Ishikawa (cell line): ENCODE data around the gene PRRT1B.

ENCODE experiments used
- CEBPB ChIP-seq: IDR thresholded peaks from 2 replicates; pipeline ENCODE4 v1.6.1; 2012
- CREB1 ChIP-seq: IDR thresholded peaks from 2 replicates; pipeline ENCODE4 v1.6.1; 2012; ENCODE audit warnings: low read depth
- EP300 ChIP-seq: IDR thresholded peaks from 2 replicates; pipeline ENCODE4 v1.6.1; 2012; ENCODE audit warnings: borderline replicate concordance
- RAD21 ChIP-seq: IDR thresholded peaks from 2 replicates; pipeline ENCODE4 v1.6.1; 2012; ENCODE audit warnings: low read depth
- TAF1 ChIP-seq: IDR thresholded peaks from 2 replicates; pipeline ENCODE4 v1.6.1; 2012; ENCODE audit warnings: low read depth, mild to moderate bottlenecking
- TCF12 ChIP-seq: IDR thresholded peaks from 2 replicates; pipeline ENCODE4 v1.6.1; 2012; ENCODE audit warnings: low read depth
- TEAD4 ChIP-seq: IDR thresholded peaks from 2 replicates; pipeline ENCODE4 v1.6.1; 2012
- YY1 ChIP-seq: IDR thresholded peaks from 2 replicates; pipeline ENCODE4 v1.6.1; 2012; ENCODE audit warnings: low read depth
- ZBTB7A ChIP-seq: IDR thresholded peaks from 2 replicates; pipeline ENCODE4 v1.6.1; 2012; ENCODE audit warnings: low read depth
- TF ChIP-seq, protein P1 (sequence below): IDR thresholded peaks from 2 replicates; pipeline ENCODE4 v1.6.1; 2012; ENCODE audit warnings: low read depth, mild to moderate bottlenecking
- TF ChIP-seq, protein P2 (sequence below): IDR thresholded peaks from 2 replicates; pipeline ENCODE4 v1.6.1; 2012

DNA sequence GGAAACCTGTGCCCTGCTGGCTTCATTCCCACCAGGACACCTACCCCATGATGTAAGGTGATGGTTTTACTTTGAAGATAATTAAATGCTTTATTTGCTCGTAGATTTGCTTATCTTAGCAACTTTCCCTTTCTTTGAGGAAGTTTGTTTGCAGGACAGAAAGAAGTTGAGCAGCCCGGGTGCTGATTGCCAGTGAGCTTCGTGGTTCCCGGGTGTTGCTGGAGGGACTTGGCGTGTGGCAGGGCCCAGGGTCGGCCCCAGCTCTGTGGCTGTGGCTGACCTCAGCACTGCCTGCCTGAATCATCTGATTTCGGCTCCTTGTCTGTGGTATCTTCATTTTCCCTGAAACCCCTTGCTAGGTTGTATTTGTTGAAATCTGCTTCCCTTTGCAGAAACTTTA, 33.9 kb upstream of the PRRT1B start:
- TF ChIP-seq, protein P1, sequence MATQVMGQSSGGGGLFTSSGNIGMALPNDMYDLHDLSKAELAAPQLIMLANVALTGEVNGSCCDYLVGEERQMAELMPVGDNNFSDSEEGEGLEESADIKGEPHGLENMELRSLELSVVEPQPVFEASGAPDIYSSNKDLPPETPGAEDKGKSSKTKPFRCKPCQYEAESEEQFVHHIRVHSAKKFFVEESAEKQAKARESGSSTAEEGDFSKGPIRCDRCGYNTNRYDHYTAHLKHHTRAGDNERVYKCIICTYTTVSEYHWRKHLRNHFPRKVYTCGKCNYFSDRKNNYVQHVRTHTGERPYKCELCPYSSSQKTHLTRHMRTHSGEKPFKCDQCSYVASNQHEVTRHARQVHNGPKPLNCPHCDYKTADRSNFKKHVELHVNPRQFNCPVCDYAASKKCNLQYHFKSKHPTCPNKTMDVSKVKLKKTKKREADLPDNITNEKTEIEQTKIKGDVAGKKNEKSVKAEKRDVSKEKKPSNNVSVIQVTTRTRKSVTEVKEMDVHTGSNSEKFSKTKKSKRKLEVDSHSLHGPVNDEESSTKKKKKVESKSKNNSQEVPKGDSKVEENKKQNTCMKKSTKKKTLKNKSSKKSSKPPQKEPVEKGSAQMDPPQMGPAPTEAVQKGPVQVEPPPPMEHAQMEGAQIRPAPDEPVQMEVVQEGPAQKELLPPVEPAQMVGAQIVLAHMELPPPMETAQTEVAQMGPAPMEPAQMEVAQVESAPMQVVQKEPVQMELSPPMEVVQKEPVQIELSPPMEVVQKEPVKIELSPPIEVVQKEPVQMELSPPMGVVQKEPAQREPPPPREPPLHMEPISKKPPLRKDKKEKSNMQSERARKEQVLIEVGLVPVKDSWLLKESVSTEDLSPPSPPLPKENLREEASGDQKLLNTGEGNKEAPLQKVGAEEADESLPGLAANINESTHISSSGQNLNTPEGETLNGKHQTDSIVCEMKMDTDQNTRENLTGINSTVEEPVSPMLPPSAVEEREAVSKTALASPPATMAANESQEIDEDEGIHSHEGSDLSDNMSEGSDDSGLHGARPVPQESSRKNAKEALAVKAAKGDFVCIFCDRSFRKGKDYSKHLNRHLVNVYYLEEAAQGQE = no peak
- TF ChIP-seq, protein P2, sequence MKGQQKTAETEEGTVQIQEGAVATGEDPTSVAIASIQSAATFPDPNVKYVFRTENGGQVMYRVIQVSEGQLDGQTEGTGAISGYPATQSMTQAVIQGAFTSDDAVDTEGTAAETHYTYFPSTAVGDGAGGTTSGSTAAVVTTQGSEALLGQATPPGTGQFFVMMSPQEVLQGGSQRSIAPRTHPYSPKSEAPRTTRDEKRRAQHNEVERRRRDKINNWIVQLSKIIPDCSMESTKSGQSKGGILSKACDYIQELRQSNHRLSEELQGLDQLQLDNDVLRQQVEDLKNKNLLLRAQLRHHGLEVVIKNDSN = no peak
- TF ChIP-seq EP300 = no peak
- TF ChIP-seq ZBTB7A = no peak
- TF ChIP-seq YY1 = no peak
- no peak for TF ChIP-seq CREB1
- no peak for TF ChIP-seq RAD21
- TF ChIP-seq TAF1 = no peak
- TF ChIP-seq CEBPB = no peak
- TF ChIP-seq TEAD4 = no peak
- TF ChIP-seq TCF12 = no peak
